Ectodermal cell (in vitro differentiated cells): ENCODE data around the gene GRAMD1B.

Source experiments
- H3K27ac ChIP-seq: 2 replicates; pipeline ENCODE4 v1.7.0; 2013; ENCODE audit warnings: mild to moderate bottlenecking, low read depth, low read length; ENCODE audit not compliant: insufficient read depth, poor library complexity, severe bottlenecking
- H3K27me3 ChIP-seq: 2 replicates; pipeline ENCODE4 v1.7.0; 2013; ENCODE audit warnings: mild to moderate bottlenecking, low read length; ENCODE audit not compliant: insufficient read depth, control insufficient read depth, poor library complexity, severe bottlenecking
- H3K36me3 ChIP-seq: one replicate; pipeline ENCODE4 v1.7.0; 2013; ENCODE audit warnings: low read length; ENCODE audit not compliant: control insufficient read depth, insufficient read depth
- H3K4me1 ChIP-seq: one replicate; pipeline ENCODE4 v1.7.0; 2013; ENCODE audit warnings: low read length; ENCODE audit not compliant: control insufficient read depth, insufficient read depth
- H3K4me3 ChIP-seq: 2 replicates; pipeline ENCODE4 v1.7.0; 2013; ENCODE audit warnings: low read depth, low read length, control low read depth; ENCODE audit not compliant: insufficient read depth
- H3K9me3 ChIP-seq: 2 replicates; pipeline ENCODE4 v1.7.0; 2013; ENCODE audit warnings: mild to moderate bottlenecking, low read length, moderate library complexity; ENCODE audit not compliant: control insufficient read depth
- WGBS, 2 experiments: methylation state at CpG; one replicate each; pipeline ENCODE4 v1.1.7; 2013; ENCODE audit warnings: missing lambda C conversion rate in 2 of 2; 5-methylcytosine and 5-hydroxymethylcytosine counted together

The GRAMD1B gene

GRCh38 chr11:123547180-123547579, 117.1 kb downstream of the GRAMD1B start:
- H3K36me3 ChIP-seq, result no peaks in the 10 kb centered on the region
- no peak overlapping the region for H3K27ac ChIP-seq
- H3K9me3 ChIP-seq, result no peaks in the 10 kb centered on the region
- H3K27me3 ChIP-seq, result no peaks in the 10 kb centered on the region
- no peak overlapping the region for H3K4me3 ChIP-seq
- H3K4me1 ChIP-seq, result peaks cover 19% of the 10 kb centered on the region

GRCh38 chr11:123548774-123549173, 118.7 kb downstream of the GRAMD1B start:
- no peak overlapping the region for H3K27ac ChIP-seq
- peaks cover 19% of the 10 kb centered on the region for H3K4me1 ChIP-seq
- 87 to 89% methylated on average over 4 of the region's 4 CpGs for WGBS, 2 experiments
- H3K4me3 ChIP-seq, result no peak overlapping the region
- H3K27me3 ChIP-seq, result no peaks in the 10 kb centered on the region
- no peaks in the 10 kb centered on the region for H3K36me3 ChIP-seq
- no peaks in the 10 kb centered on the region for H3K9me3 ChIP-seq

GRCh38 chr11:123549926-123550917, 120.2 kb downstream of the GRAMD1B start:
- peaks cover 11% of the 10 kb centered on the region for H3K4me1 ChIP-seq
- 70 to 72% methylated on average over 16 of the region's 16 CpGs for WGBS, 2 experiments
- no peak overlapping the region for H3K4me3 ChIP-seq
- H3K27me3 ChIP-seq, result no peaks in the 10 kb centered on the region
- H3K9me3 ChIP-seq, result no peaks in the 10 kb centered on the region
- no peak overlapping the region for H3K27ac ChIP-seq
- H3K36me3 ChIP-seq, result no peaks in the 10 kb centered on the region

- 94 to 97% methylated on average over 6 of the region's 6 CpGs for WGBS, 2 experiments
- no peak overlapping the region for H3K27ac ChIP-seq
- peaks cover 11% of the 10 kb centered on the region for H3K4me1 ChIP-seq
- H3K36me3 ChIP-seq, result no peaks in the 10 kb centered on the region
- no peaks in the 10 kb centered on the region for H3K9me3 ChIP-seq
- H3K4me3 ChIP-seq, result no peak overlapping the region
- no peaks in the 10 kb centered on the region for H3K27me3 ChIP-seq
Observed at GRCh38 chr11:123551079-123551478, 121.0 kb downstream of the GRAMD1B start.

- Histone ChIP-seq H3K27ac (no peak overlapping the region), H3K9me3 (no peaks in the 10 kb centered on the region), H3K4me3 (no peak overlapping the region), H3K27me3 (no peaks in the 10 kb centered on the region), H3K4me1 (peaks cover 20% of the 10 kb centered on the region), H3K36me3 (no peaks in the 10 kb centered on the region)
- whole genome bisulfite sequencing, 2 experiments, result 89 to 93% methylated on average over 7 of the region's 7 CpGs
Observed at GRCh38 chr11:123556633-123557032, 126.6 kb downstream of the GRAMD1B start.

- H3K27me3 ChIP-seq, result no peaks in the 10 kb centered on the region
- no peak overlapping the region for H3K27ac ChIP-seq
- no peaks in the 10 kb centered on the region for H3K36me3 ChIP-seq
- no peaks in the 10 kb centered on the region for H3K9me3 ChIP-seq
- H3K4me3 ChIP-seq, result no peak overlapping the region
- WGBS, 2 experiments, result 85 to 87% methylated on average over 12 of the region's 12 CpGs
- H3K4me1 ChIP-seq, result peaks cover 20% of the 10 kb centered on the region
Observed at GRCh38 chr11:123558536-123559315, 128.7 kb downstream of the GRAMD1B start.

- Histone ChIP-seq H3K27ac (no peak overlapping the region), H3K27me3 (no peaks in the 10 kb centered on the region), H3K9me3 (no peaks in the 10 kb centered on the region), H3K4me3 (no peak overlapping the region), H3K4me1 (peaks cover 23% of the 10 kb centered on the region), H3K36me3 (no peaks in the 10 kb centered on the region)
- WGBS, 2 experiments, result 81 to 87% methylated on average over 13 of the region's 13 CpGs
Observed at GRCh38 chr11:123559523-123559955, 129.5 kb downstream of the GRAMD1B start.

- Histone ChIP-seq H3K4me3 (no peak overlapping the region), H3K36me3 (no peaks in the 10 kb centered on the region), H3K27ac (no peak overlapping the region), H3K9me3 (no peaks in the 10 kb centered on the region), H3K4me1 (peaks cover 24% of the 10 kb centered on the region), H3K27me3 (no peaks in the 10 kb centered on the region)
- 72 to 75% methylated on average over 23 of the region's 23 CpGs for WGBS, 2 experiments
Observed at GRCh38 chr11:123560006-123560405, 129.9 kb downstream of the GRAMD1B start.

- no peak overlapping the region for H3K27ac ChIP-seq
- H3K4me3 ChIP-seq, result no peak overlapping the region
- no peaks in the 10 kb centered on the region for H3K9me3 ChIP-seq
Observed at GRCh38 chr11:123561431-123561800, 131.3 kb downstream of the GRAMD1B start.

GRCh38 chr11:123562158-123562557, 132.1 kb downstream of the GRAMD1B start:
- WGBS, 2 experiments, result 92 to 94% methylated on average over 7 of the region's 7 CpGs
- Histone ChIP-seq H3K36me3 (no peaks in the 10 kb centered on the region), H3K9me3 (no peaks in the 10 kb centered on the region), H3K4me3 (no peak overlapping the region), H3K4me1 (peaks cover 29% of the 10 kb centered on the region), H3K27ac (no peak overlapping the region), H3K27me3 (no peaks in the 10 kb centered on the region)

More at GRCh38 chr11:123561431-123561800, 131.3 kb downstream of the GRAMD1B start:
- Histone ChIP-seq H3K4me1 (peaks cover 24% of the 10 kb centered on the region), H3K36me3 (no peaks in the 10 kb centered on the region), H3K27me3 (no peaks in the 10 kb centered on the region)
- 86 to 87% methylated on average over 5 of the region's 5 CpGs for WGBS, 2 experiments
